Neural progenitor cell (in vitro differentiated cells): ENCODE measurements around the gene CRYZL1. TPM values are rescaled to one million over a fixed set of nuclear protein-coding genes. Genes with fewer than 3 reads are reported as not detected.

Source experiments
- DNase-seq: peaks from one replicate; pipeline ENCODE4 v3.0.0-alpha.2; 2016; ENCODE audit warnings: low spot score
- H2AFZ ChIP-seq: fragments of 200-600 bp; sonication (generic); replicated peaks from 2 replicates; pipeline ENCODE4 v1.6.1; 2016; ENCODE audit warnings: antibody characterized with exemption
- H3F3A ChIP-seq: fragments of 200-600 bp; sonication (generic); 2 replicates; pipeline ENCODE4 v1.6.1; 2016; ENCODE audit warnings: antibody characterized with exemption, low read depth
- H3K27ac ChIP-seq: fragments of 200-600 bp; sonication (generic); 2 replicates; pipeline ENCODE4 v1.5.1; 2016; ENCODE audit warnings: mild to moderate bottlenecking
- H3K27me3 ChIP-seq: fragments of 200-600 bp; sonication (generic); 2 replicates; pipeline ENCODE4 v1.6.1; 2016; ENCODE audit warnings: mild to moderate bottlenecking, moderate library complexity
- H3K36me3 ChIP-seq: fragments of 200-600 bp; sonication (generic); 2 replicates; pipeline ENCODE4 v1.5.1; 2016
- H3K4me1 ChIP-seq: fragments of 200-600 bp; sonication (generic); 2 replicates; pipeline ENCODE4 v1.6.1; 2016; ENCODE audit warnings: mixed run types
- H3K4me2 ChIP-seq: fragments of 200-600 bp; sonication (generic); 2 replicates; pipeline ENCODE4 v1.6.1; 2016
- H3K4me3 ChIP-seq: fragments of 200-600 bp; sonication (generic); 2 replicates; pipeline ENCODE4 v1.5.1; 2016
- H3K79me2 ChIP-seq: fragments of 200-600 bp; sonication (generic); 2 replicates; pipeline ENCODE4 v1.6.1; 2016; ENCODE audit warnings: low read depth
- H3K9ac ChIP-seq: fragments of 200-600 bp; sonication (generic); 2 replicates; pipeline ENCODE4 v1.6.1; 2016
- H3K9me3 ChIP-seq: fragments of 200-600 bp; sonication (generic); 2 replicates; pipeline ENCODE4 v1.5.1; 2016; ENCODE audit warnings: low read depth
- H4K20me1 ChIP-seq: fragments of 200-600 bp; sonication (generic); 2 replicates; pipeline ENCODE4 v1.6.1; 2016; ENCODE audit warnings: low read depth
- H3K27ac Mint-ChIP-seq: 3 replicates; pipeline ENCODE4 v1.8.0; 2021; ENCODE audit warnings: mixed read lengths
- H3K27me3 Mint-ChIP-seq: 2 replicates; pipeline ENCODE4 v1.8.0; 2022; ENCODE audit warnings: low read depth, mild to moderate bottlenecking, inconsistent platforms, moderate library complexity, mixed read lengths; ENCODE audit not compliant: insufficient read depth
- H3K36me3 Mint-ChIP-seq: 3 replicates; pipeline ENCODE4 v1.8.0; 2021; ENCODE audit warnings: mixed read lengths
- H3K4me1 Mint-ChIP-seq: 3 replicates; pipeline ENCODE4 v1.8.0; 2021; ENCODE audit warnings: mixed read lengths
- H3K4me3 Mint-ChIP-seq: 3 replicates; pipeline ENCODE4 v1.8.0; 2021; ENCODE audit warnings: mild to moderate bottlenecking, moderate library complexity, mixed read lengths
- H3K9me3 Mint-ChIP-seq: 3 replicates; pipeline ENCODE4 v1.8.0; 2020; ENCODE audit warnings: mixed read lengths
- EZH2 ChIP-seq: fragments of 200-600 bp; sonication (generic); IDR thresholded peaks from 2 replicates; pipeline ENCODE4 v1.6.1; 2017; ENCODE audit warnings: antibody characterized with exemption, mild to moderate bottlenecking, moderate library complexity
- EZH2phosphoT487 ChIP-seq: fragments of 200-600 bp; sonication (generic); IDR thresholded peaks from 2 replicates; pipeline ENCODE4 v1.6.1; 2017; ENCODE audit warnings: antibody characterized with exemption
- total RNA-seq: library from RNA; depleted of rRNA; stranded (reverse); fragments of >200 nt; gene quantifications from 2 replicates; pipeline ENCODE4 v1.2.3, GENCODE V29; 2015; ENCODE audit warnings: low replicate concordance
- TF ChIP-seq, protein P1 (sequence below): fragments of 200-600 bp; sonication (generic); IDR thresholded peaks from 2 replicates; pipeline ENCODE4 v1.5.1; 2017; ENCODE audit warnings: antibody characterized with exemption, mild to moderate bottlenecking

CRYZL1 gene
- total RNA-seq, 1 donor from 2014 or later = 80.0 TPM

GRCh38 chr21:33611006-33611744 is 30.4 kb downstream of the CRYZL1 start:
- Histone ChIP-seq H3F3A (no peaks in the 10 kb centered on the region), H3K9me3 (no peaks in the 10 kb centered on the region), H3K4me2 (no peak overlapping the region), H3K27ac (no peak overlapping the region), H3K27me3 (no peaks in the 10 kb centered on the region), H3K4me3 (no peak overlapping the region), H3K9ac (no peak overlapping the region), H3K79me2 (no peaks in the 10 kb centered on the region), H3K4me1 (no peaks in the 10 kb centered on the region), H2AFZ (no peak overlapping the region), H3K36me3 (no peaks in the 10 kb centered on the region), H4K20me1 (no peaks in the 10 kb centered on the region)
- no peaks in the 10 kb centered on the region for H3K27me3 Mint-ChIP-seq
- DNase-seq = no peak
- no peak overlapping the region for H3K27ac Mint-ChIP-seq
- H3K4me1 Mint-ChIP-seq = no peaks in the 10 kb centered on the region
- TF ChIP-seq EZH2phosphoT487 (no peak), EZH2 (no peak)
- TF ChIP-seq, protein P1, sequence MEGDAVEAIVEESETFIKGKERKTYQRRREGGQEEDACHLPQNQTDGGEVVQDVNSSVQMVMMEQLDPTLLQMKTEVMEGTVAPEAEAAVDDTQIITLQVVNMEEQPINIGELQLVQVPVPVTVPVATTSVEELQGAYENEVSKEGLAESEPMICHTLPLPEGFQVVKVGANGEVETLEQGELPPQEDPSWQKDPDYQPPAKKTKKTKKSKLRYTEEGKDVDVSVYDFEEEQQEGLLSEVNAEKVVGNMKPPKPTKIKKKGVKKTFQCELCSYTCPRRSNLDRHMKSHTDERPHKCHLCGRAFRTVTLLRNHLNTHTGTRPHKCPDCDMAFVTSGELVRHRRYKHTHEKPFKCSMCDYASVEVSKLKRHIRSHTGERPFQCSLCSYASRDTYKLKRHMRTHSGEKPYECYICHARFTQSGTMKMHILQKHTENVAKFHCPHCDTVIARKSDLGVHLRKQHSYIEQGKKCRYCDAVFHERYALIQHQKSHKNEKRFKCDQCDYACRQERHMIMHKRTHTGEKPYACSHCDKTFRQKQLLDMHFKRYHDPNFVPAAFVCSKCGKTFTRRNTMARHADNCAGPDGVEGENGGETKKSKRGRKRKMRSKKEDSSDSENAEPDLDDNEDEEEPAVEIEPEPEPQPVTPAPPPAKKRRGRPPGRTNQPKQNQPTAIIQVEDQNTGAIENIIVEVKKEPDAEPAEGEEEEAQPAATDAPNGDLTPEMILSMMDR = no peak
- H3K36me3 Mint-ChIP-seq = peaks cover 18% of the 10 kb centered on the region
- H3K4me3 Mint-ChIP-seq = no peak overlapping the region
- H3K9me3 Mint-ChIP-seq = no peaks in the 10 kb centered on the region

DNA sequence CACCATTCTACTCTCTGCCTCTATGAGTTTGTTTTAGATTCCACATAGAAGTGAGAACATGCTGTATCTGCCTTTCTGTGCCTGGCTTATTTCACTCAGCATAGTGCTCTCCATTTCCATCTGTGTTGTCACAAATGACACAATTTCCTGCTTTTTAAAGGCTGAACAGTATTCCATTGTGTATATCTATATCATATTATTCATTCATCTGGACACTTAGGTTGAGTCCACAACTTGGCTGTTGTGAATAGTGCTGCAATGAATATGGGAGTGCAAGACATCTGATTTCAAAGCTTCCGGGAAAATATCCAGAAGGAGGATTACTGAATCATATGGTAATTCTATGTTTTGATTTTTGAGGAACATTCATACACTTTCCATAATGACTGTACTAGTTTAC is 33.0 kb downstream of the CRYZL1 start:
- H3K9ac ChIP-seq = no peak overlapping the region
- no peak overlapping the region for H3K27ac ChIP-seq
- no peak overlapping the region for H3K27ac Mint-ChIP-seq
- no peaks in the 10 kb centered on the region for H3K27me3 Mint-ChIP-seq
- peaks cover 3% of the 10 kb centered on the region for H4K20me1 ChIP-seq
- no peak overlapping the region for H3K4me2 ChIP-seq
- no peak overlapping the region for H2AFZ ChIP-seq
- H3K27me3 ChIP-seq = no peaks in the 10 kb centered on the region
- H3K79me2 ChIP-seq = no peaks in the 10 kb centered on the region
- no peak overlapping the region for H3K4me3 ChIP-seq
- no peaks in the 10 kb centered on the region for H3K9me3 Mint-ChIP-seq
- H3F3A ChIP-seq = peaks cover 4% of the 10 kb centered on the region
- no peaks in the 10 kb centered on the region for H3K36me3 ChIP-seq
- no peak for DNase-seq
- H3K9me3 ChIP-seq = no peaks in the 10 kb centered on the region
- H3K4me3 Mint-ChIP-seq = no peak overlapping the region
- no peaks in the 10 kb centered on the region for H3K4me1 Mint-ChIP-seq
- no peaks in the 10 kb centered on the region for H3K4me1 ChIP-seq
- H3K36me3 Mint-ChIP-seq = peaks cover 13% of the 10 kb centered on the region
- TF ChIP-seq EZH2 = no peak
- no peak for TF ChIP-seq EZH2phosphoT487

GRCh38 chr21:33598051-33598450 is 43.5 kb downstream of the CRYZL1 start:
- no peak overlapping the region for H3K4me3 Mint-ChIP-seq
- Histone ChIP-seq H3K79me2 (no peaks in the 10 kb centered on the region), H3K27me3 (no peaks in the 10 kb centered on the region), H3K4me1 (no peaks in the 10 kb centered on the region), H2AFZ (no peak overlapping the region), H3K36me3 (peaks cover 25% of the 10 kb centered on the region), H3F3A (peaks cover 6% of the 10 kb centered on the region), H3K9ac (no peak overlapping the region), H3K27ac (no peak overlapping the region), H4K20me1 (no peaks in the 10 kb centered on the region), H3K9me3 (no peaks in the 10 kb centered on the region), H3K4me3 (no peak overlapping the region), H3K4me2 (no peak overlapping the region)
- TF ChIP-seq, protein P1 = no peak
- TF ChIP-seq EZH2phosphoT487 = no peak
- no peak for TF ChIP-seq EZH2
- no peaks in the 10 kb centered on the region for H3K27me3 Mint-ChIP-seq
- H3K4me1 Mint-ChIP-seq = no peaks in the 10 kb centered on the region
- no peak overlapping the region for H3K27ac Mint-ChIP-seq
- no peak for DNase-seq
- H3K36me3 Mint-ChIP-seq = peaks cover 24% of the 10 kb centered on the region
- H3K9me3 Mint-ChIP-seq = no peaks in the 10 kb centered on the region
